NCI-H774 (cell line): ENCODE results near the gene OR52B2.

ENCODE experiments used
- DNase-seq: peaks from one replicate; lab custom pipeline; 2025; lab: John Stamatoyannopoulos, UW

OR52B2 gene

GRCh38 chr11:6170226-6170625, at the start of gene OR52B2:
OR52B2 (minus strand) TSS chr11:6170326; CDS start chr11:6170326, 0 bp downstream.
- no peak for DNase-seq

GRCh38 chr11:6219359-6219758, 49.2 kb upstream of the OR52B2 start:
- DNase-seq: no peak

- DNase-seq: no peak
Measured at GRCh38 chr11:6217722-6218121, 47.6 kb upstream of the OR52B2 start.

- no peak for DNase-seq
Measured at GRCh38 chr11:6216501-6216900, 46.4 kb upstream of the OR52B2 start.

- DNase-seq: no peak
Measured at GRCh38 chr11:6214530-6214929, 44.4 kb upstream of the OR52B2 start.

- no peak for DNase-seq
Measured at GRCh38 chr11:6210274-6210955, 40.3 kb upstream of the OR52B2 start.

GRCh38 chr11:6209801-6210200, 39.7 kb upstream of the OR52B2 start:
- no peak for DNase-seq

GRCh38 chr11:6206456-6207180, 36.5 kb upstream of the OR52B2 start:
- no peak for DNase-seq

GRCh38 chr11:6205366-6205765, 35.2 kb upstream of the OR52B2 start, which contains the start of gene C11orf42:
C11orf42 (plus strand) TSS chr11:6205557; CDS start chr11:6205616, 59 bp downstream.
- no peak for DNase-seq

GRCh38 chr11:6204706-6205105, 34.6 kb upstream of the OR52B2 start:
- DNase-seq: no peak

- DNase-seq: no peak
Measured at GRCh38 chr11:6203327-6203726, 33.2 kb upstream of the OR52B2 start.

- no peak for DNase-seq
Measured at GRCh38 chr11:6202041-6202440, 31.9 kb upstream of the OR52B2 start.

- DNase-seq: no peak
Measured at GRCh38 chr11:6201481-6201880, 31.4 kb upstream of the OR52B2 start.

- DNase-seq: no peak
Measured at GRCh38 chr11:6200975-6201374, 30.8 kb upstream of the OR52B2 start.

- no peak for DNase-seq
Measured at GRCh38 chr11:6199174-6199810, 29.2 kb upstream of the OR52B2 start, which contains the start of gene OR52W1. OR52W1 (plus strand) TSS chr11:6199224; CDS start chr11:6199224, 0 bp downstream.

GRCh38 chr11:6197466-6198200, 27.5 kb upstream of the OR52B2 start:
- no peak for DNase-seq

GRCh38 chr11:6196396-6196795, 26.3 kb upstream of the OR52B2 start:
- DNase-seq: no peak

GRCh38 chr11:6194065-6194581, 24.0 kb upstream of the OR52B2 start:
- no peak for DNase-seq

- DNase-seq: no peak
Measured at GRCh38 chr11:6191742-6192141, 21.6 kb upstream of the OR52B2 start.

GRCh38 chr11:6175440-6175839, 5.3 kb upstream of the OR52B2 start:
- DNase-seq: no peak

- no peak for DNase-seq
Measured at GRCh38 chr11:6156628-6157359, 13.3 kb downstream of the OR52B2 start.
